ENCODE data around the gene RALA.

DNA sequence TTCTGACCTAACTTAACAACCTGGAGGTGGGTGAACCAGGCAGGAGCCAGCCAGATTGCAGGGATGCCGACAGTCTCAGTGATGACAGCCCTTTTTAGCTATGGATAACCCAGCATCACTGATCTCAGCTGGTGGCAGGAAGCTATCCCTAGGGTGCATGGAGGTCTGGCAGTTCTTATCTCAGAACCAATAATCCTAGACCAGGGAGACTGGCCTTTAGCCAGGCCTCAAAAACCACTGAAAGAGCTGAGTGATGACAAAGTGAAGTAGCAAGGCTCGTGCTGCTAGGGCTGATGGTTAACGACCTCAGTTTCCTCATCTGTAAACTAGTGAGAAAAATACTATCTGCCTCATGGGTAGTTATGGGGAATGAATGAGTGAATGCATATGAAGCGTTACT is 112.5 kb downstream of the RALA start:
- TF ChIP-seq, protein P1, sequence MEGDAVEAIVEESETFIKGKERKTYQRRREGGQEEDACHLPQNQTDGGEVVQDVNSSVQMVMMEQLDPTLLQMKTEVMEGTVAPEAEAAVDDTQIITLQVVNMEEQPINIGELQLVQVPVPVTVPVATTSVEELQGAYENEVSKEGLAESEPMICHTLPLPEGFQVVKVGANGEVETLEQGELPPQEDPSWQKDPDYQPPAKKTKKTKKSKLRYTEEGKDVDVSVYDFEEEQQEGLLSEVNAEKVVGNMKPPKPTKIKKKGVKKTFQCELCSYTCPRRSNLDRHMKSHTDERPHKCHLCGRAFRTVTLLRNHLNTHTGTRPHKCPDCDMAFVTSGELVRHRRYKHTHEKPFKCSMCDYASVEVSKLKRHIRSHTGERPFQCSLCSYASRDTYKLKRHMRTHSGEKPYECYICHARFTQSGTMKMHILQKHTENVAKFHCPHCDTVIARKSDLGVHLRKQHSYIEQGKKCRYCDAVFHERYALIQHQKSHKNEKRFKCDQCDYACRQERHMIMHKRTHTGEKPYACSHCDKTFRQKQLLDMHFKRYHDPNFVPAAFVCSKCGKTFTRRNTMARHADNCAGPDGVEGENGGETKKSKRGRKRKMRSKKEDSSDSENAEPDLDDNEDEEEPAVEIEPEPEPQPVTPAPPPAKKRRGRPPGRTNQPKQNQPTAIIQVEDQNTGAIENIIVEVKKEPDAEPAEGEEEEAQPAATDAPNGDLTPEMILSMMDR (conservative IDR thresholded peaks at IDR 0.05; ENCODE audit: low read depth in 2 of 2): no peak
- no peak for TF ChIP-seq ETS1 (IDR thresholded peaks at IDR 0.05)

All from GM23338 (cell line).